HCT116 (cell line): ENCODE measurements around the gene IGF2R. TPM values are rescaled to one million over a fixed set of nuclear protein-coding genes. Genes with fewer than 3 reads are reported as not detected.

Source experiments
- ATAC-seq: fragments of 200-7000 bp; cut with Tn5 transposase; 2 replicates; pipeline ENCODE4 v1.9.1; 2020; ENCODE audit warnings: mild to moderate bottlenecking, moderate library complexity
- BruUV-seq: library from RNA; stranded (reverse); fragments of 400-500 nt; replicated peaks from 2 replicates; lab custom pipeline; 2021; lab: Mats Ljungman, UMichigan
- CTCF ChIA-PET: fragments of 300-600 bp; sonication (Branson Sonifier 250); formaldehyde crosslinking; loops from one replicate; lab custom pipeline; 2021; ENCODE audit warnings: antibody characterized with exemption; lab: Charles Lee
- POLR2A ChIA-PET: fragments of 300-600, 350-600 bp; sonication (Branson Sonifier 250); formaldehyde crosslinking; loops from one replicate; lab custom pipeline; 2021; ENCODE audit warnings: antibody characterized with exemption; lab: Charles Lee
- RAD21 ChIA-PET, 2 experiments: fragments of 300-600 bp; sonication (Branson Sonifier 250); formaldehyde crosslinking; loops; one replicate each; lab custom pipeline; 2023; ENCODE audit warnings: low total read pairs in 2 of 2; ENCODE audit not compliant: uncharacterized antibody in 2 of 2, unreplicated experiment in 2 of 2, low non-redundant PET in 1 of 2; lab: Charles Lee
- DNase-seq: peaks from one replicate; pipeline ENCODE4 v3.0.0-alpha.2; 2010; ENCODE audit warnings: low read depth, low spot score
- H2AFZ ChIP-seq: fragments of 200-600 bp; shearing (Covaris generic), sonication (generic); 2 replicates; pipeline ENCODE4 v1.6.1; 2017; ENCODE audit warnings: low read depth, mixed run types, mixed read lengths, antibody characterized with exemption, low read length; ENCODE audit not compliant: poor library complexity, severe bottlenecking
- H3K27ac ChIP-seq: 2 replicates; pipeline ENCODE4 v1.5.1; 2012; ENCODE audit warnings: low read depth, low read length
- H3K27me3 ChIP-seq: fragments of 200-600 bp; sonication (generic); 2 replicates; pipeline ENCODE4 v1.6.1; 2016; ENCODE audit warnings: mixed run types, low read length, mixed read lengths; ENCODE audit not compliant: insufficient read depth
- H3K36me3 ChIP-seq, 2 experiments: fragments of 200-500 bp in 1 of 2; fragments of 200-600 bp in 1 of 2; sonication (Bioruptor generic) in 1 of 2; sonication (generic) in 1 of 2; 2 replicates each; pipeline versions ENCODE4 v1.5.1 to v1.6.1; 2014 to 2016; ENCODE audit warnings: low read length in 2 of 2, inconsistent platforms in 1 of 2, mixed read lengths in 1 of 2, mixed run types in 1 of 2; ENCODE audit not compliant: insufficient read depth in 2 of 2, control insufficient read depth in 1 of 2
- H3K4me1 ChIP-seq, 2 experiments: fragments of 200-600 bp in 1 of 2; sonication (generic) in 1 of 2; 2 replicates each; pipeline versions ENCODE4 v1.5.1 to v1.6.1; 2012 to 2017; ENCODE audit warnings: low read length in 2 of 2, inconsistent platforms in 1 of 2, mild to moderate bottlenecking in 1 of 2, mixed read lengths in 1 of 2, mixed run types in 1 of 2, moderate library complexity in 1 of 2; ENCODE audit not compliant: insufficient read depth in 2 of 2, control insufficient read depth in 1 of 2
- H3K4me2 ChIP-seq: fragments of 200-600 bp; sonication (generic); 2 replicates; pipeline ENCODE4 v1.6.1; 2017; ENCODE audit warnings: mixed run types, low read length, mixed read lengths
- H3K4me3 ChIP-seq, 2 experiments: fragments of 200-600 bp in 1 of 2; sonication (generic) in 1 of 2; replicated peaks in 1 of 2; 2 replicates each; pipeline ENCODE4 v1.5.1; 2011 to 2016; ENCODE audit warnings: low read length in 2 of 2, control low read depth in 1 of 2, low read depth in 1 of 2, mild to moderate bottlenecking in 1 of 2, mixed read lengths in 1 of 2, mixed run types in 1 of 2
- H3K79me2 ChIP-seq: fragments of 200-600 bp; sonication (generic); 2 replicates; pipeline ENCODE4 v1.6.1; 2017; ENCODE audit warnings: mild to moderate bottlenecking, mixed run types, low read length, moderate library complexity, mixed read lengths; ENCODE audit not compliant: insufficient read depth
- H3K9ac ChIP-seq: fragments of 200-600 bp; sonication (generic); 2 replicates; pipeline ENCODE4 v1.6.1; 2016; ENCODE audit warnings: low read length, mixed read lengths
- H3K9me2 ChIP-seq: fragments of 200-600 bp; sonication (generic), shearing (Covaris generic); 2 replicates; pipeline ENCODE4 v1.6.1; 2017; ENCODE audit warnings: mixed run types, mild to moderate bottlenecking, moderate library complexity; ENCODE audit not compliant: insufficient read depth
- H3K9me3 ChIP-seq, 2 experiments: fragments of 200-500 bp in 1 of 2; fragments of 200-600 bp in 1 of 2; sonication (Bioruptor generic) in 1 of 2; sonication (generic) in 1 of 2; 2 replicates each; pipeline ENCODE4 v1.6.1; 2014 to 2017; ENCODE audit warnings: low read length in 2 of 2, mixed read lengths in 2 of 2, inconsistent platforms in 1 of 2, low read depth in 1 of 2, mild to moderate bottlenecking in 1 of 2, mixed run types in 1 of 2, moderate library complexity in 1 of 2; ENCODE audit not compliant: control insufficient read depth in 1 of 2, insufficient read depth in 1 of 2
- H4K20me1 ChIP-seq: fragments of 200-600 bp; sonication (generic), shearing (Covaris generic); 2 replicates; pipeline ENCODE4 v1.6.1; 2017; ENCODE audit warnings: mixed run types, mild to moderate bottlenecking, moderate library complexity; ENCODE audit not compliant: insufficient read depth
- EZH2phosphoT487 ChIP-seq: fragments of 200-600 bp; IDR thresholded peaks from 2 replicates; pipeline ENCODE4 v1.6.1; 2018; ENCODE audit warnings: antibody characterized with exemption, borderline replicate concordance
- JUND ChIP-seq: IDR thresholded peaks from 2 replicates; pipeline ENCODE4 v1.6.1; 2012
- POLR2A ChIP-seq: IDR thresholded peaks from 2 replicates; pipeline ENCODE4 v1.7.0; 2011; ENCODE audit warnings: borderline replicate concordance; ENCODE audit not compliant: insufficient read depth, insufficient read length; ENCODE audit errors: extremely low read depth
- POLR2AphosphoS5 ChIP-seq: IDR thresholded peaks from 2 replicates; pipeline ENCODE4 v1.6.1; 2011; ENCODE audit warnings: mild to moderate bottlenecking, low read depth, low read length, moderate library complexity
- RAD21 ChIP-seq: IDR thresholded peaks from 2 replicates; pipeline ENCODE4 v1.6.1; 2012; ENCODE audit warnings: low read depth, mild to moderate bottlenecking
- SIN3A ChIP-seq: IDR thresholded peaks from 2 replicates; pipeline ENCODE4 v1.6.1; 2012; ENCODE audit warnings: low read depth
- ZFX ChIP-seq: fragments of 450-650 bp; IDR thresholded peaks from 2 replicates; pipeline ENCODE4 v1.6.1; 2017
- ZNF274 ChIP-seq: fragments of 200-500 bp; sonication (Bioruptor generic); IDR thresholded peaks from 2 replicates; pipeline ENCODE4 v1.6.1; 2014; ENCODE audit warnings: mild to moderate bottlenecking, low read depth, low read length, inconsistent platforms
- intact Hi-C: fragments of 100-400 bp; cut with micrococcal nuclease; formaldehyde crosslinking; loops from 2 replicates; pipeline ENCODE4 v1.10.0; 2022
- total RNA-seq: library from RNA; stranded (reverse); gene quantifications from one replicate; pipeline ENCODE4 v1.2.1, GENCODE V29; 2021; ENCODE audit not compliant: unreplicated experiment
- TF ChIP-seq, protein P1 (sequence below): IDR thresholded peaks from 2 replicates; pipeline ENCODE4 v1.6.1; 2011; ENCODE audit warnings: mild to moderate bottlenecking, low read length, moderate library complexity; ENCODE audit not compliant: insufficient replicate concordance; ENCODE audit errors: extremely low read depth
- TF ChIP-seq, protein P2 (sequence below), 3 experiments: fragments of 200-600 bp in 1 of 3; sonication (generic) in 1 of 3; IDR thresholded peaks in 2 of 3; conservative IDR thresholded peaks in 1 of 3; 2 replicates each; pipeline ENCODE4 v1.5.1; 2012 to 2017; ENCODE audit warnings: low read depth in 2 of 3, low read length in 2 of 3, antibody characterized with exemption in 1 of 3, borderline replicate concordance in 1 of 3, control low read depth in 1 of 3, mild to moderate bottlenecking in 1 of 3, mixed read lengths in 1 of 3, mixed run types in 1 of 3, moderate library complexity in 1 of 3; ENCODE audit not compliant: insufficient read depth in 1 of 3
- TF ChIP-seq, protein P3 (sequence below): IDR thresholded peaks from 2 replicates; pipeline ENCODE4 v1.6.1; 2012

Gene IGF2R
- total RNA-seq, 1 experiment from 2014 or later, result 37.0 TPM

DNA sequence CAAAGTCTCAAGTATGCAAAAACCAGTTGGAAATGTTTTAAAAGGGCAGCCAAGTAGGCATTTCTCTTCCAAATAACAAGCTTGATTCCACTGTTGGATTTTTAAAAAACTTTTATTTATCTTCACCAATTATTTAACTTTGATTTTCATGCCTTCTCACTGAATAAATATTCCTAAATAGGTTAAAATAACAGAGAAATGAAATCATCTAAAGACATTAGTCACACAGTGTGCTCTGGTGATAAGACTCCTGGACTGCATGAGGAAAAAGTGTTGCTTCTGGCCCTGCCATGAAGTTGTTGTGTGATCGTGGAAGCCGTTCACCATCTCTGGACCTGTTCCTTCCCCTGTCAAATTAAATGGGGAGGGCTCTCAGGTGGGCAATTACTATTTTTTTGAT lies 33.8 kb upstream of the IGF2R start:
- H3K27me3 ChIP-seq, result peaks cover 4% of the 10 kb centered on the region; the same call in 1 of the 2 replicates
- CTCF ChIA-PET, result no interaction called here
- intact Hi-C loops, result no loop called here
- H3K9me3 ChIP-seq, result no peaks in the 10 kb centered on the region
- BruUV-seq, result no TSS peak
- POLR2A ChIA-PET, result no interaction called here
- H3K9me2 ChIP-seq, result no peaks in the 10 kb centered on the region
- H2AFZ ChIP-seq, result no peak overlapping the region
- RAD21 ChIA-PET, result no interaction called here
- DNase-seq, result no peak
- no peak overlapping the region for H3K4me2 ChIP-seq
- no peak overlapping the region for H3K9ac ChIP-seq
- no peak overlapping the region for H3K4me3 ChIP-seq
- H3K36me3 ChIP-seq, result no peaks in the 10 kb centered on the region
- TF ChIP-seq ZFX, result no peak
- TF ChIP-seq ZNF274, result no peak
- no peak for ATAC-seq
- H3K79me2 ChIP-seq, result no peaks in the 10 kb centered on the region
- no peaks in the 10 kb centered on the region for H3K4me1 ChIP-seq
- no peak overlapping the region for H3K27ac ChIP-seq
- H4K20me1 ChIP-seq, result no peaks in the 10 kb centered on the region

DNA sequence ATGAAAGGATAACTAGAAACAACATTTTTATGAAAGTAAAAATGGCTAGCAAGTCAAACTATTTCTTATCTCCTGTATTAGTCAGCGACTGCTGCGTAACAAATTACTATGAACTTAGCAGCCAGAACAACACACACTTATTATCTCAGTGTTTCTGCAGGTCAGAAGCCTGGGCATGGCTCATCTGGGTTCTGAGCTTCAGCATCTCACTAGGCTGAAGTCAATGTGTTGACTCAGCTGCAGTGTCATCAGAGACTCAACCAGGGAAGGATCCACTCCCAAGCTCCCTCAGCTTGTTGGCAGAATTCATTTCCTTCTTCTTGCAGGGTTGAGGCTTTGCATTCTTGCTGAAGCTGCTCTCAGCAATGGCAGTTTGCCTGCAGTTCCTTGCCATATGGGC lies 33.2 kb upstream of the IGF2R start:
- H4K20me1 ChIP-seq, result no peaks in the 10 kb centered on the region
- H3K4me3 ChIP-seq, result no peak overlapping the region
- no peaks in the 10 kb centered on the region for H3K9me2 ChIP-seq
- H3K9ac ChIP-seq, result no peak overlapping the region
- CTCF ChIA-PET, result no interaction called here
- POLR2A ChIA-PET, result no interaction called here
- no peak for ATAC-seq
- H3K4me2 ChIP-seq, result no peak overlapping the region
- intact Hi-C loops, result no loop called here
- no peak overlapping the region for H2AFZ ChIP-seq
- TF ChIP-seq RAD21 (no peak), POLR2AphosphoS5 (no peak), POLR2A (no peak), SIN3A (no peak), JUND (no peak), EZH2phosphoT487 (no peak), ZFX (no peak)
- TF ChIP-seq, protein P1, sequence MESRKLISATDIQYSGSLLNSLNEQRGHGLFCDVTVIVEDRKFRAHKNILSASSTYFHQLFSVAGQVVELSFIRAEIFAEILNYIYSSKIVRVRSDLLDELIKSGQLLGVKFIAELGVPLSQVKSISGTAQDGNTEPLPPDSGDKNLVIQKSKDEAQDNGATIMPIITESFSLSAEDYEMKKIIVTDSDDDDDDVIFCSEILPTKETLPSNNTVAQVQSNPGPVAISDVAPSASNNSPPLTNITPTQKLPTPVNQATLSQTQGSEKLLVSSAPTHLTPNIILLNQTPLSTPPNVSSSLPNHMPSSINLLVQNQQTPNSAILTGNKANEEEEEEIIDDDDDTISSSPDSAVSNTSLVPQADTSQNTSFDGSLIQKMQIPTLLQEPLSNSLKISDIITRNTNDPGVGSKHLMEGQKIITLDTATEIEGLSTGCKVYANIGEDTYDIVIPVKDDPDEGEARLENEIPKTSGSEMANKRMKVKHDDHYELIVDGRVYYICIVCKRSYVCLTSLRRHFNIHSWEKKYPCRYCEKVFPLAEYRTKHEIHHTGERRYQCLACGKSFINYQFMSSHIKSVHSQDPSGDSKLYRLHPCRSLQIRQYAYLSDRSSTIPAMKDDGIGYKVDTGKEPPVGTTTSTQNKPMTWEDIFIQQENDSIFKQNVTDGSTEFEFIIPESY, result no peak
- TF ChIP-seq, protein P2, sequence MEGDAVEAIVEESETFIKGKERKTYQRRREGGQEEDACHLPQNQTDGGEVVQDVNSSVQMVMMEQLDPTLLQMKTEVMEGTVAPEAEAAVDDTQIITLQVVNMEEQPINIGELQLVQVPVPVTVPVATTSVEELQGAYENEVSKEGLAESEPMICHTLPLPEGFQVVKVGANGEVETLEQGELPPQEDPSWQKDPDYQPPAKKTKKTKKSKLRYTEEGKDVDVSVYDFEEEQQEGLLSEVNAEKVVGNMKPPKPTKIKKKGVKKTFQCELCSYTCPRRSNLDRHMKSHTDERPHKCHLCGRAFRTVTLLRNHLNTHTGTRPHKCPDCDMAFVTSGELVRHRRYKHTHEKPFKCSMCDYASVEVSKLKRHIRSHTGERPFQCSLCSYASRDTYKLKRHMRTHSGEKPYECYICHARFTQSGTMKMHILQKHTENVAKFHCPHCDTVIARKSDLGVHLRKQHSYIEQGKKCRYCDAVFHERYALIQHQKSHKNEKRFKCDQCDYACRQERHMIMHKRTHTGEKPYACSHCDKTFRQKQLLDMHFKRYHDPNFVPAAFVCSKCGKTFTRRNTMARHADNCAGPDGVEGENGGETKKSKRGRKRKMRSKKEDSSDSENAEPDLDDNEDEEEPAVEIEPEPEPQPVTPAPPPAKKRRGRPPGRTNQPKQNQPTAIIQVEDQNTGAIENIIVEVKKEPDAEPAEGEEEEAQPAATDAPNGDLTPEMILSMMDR (IDR thresholded peaks at IDR 0.05 in 2 of 3, conservative IDR thresholded peaks at IDR 0.05 in 1 of 3; ENCODE audit: borderline replicate concordance in 1 of 3, insufficient read depth in 1 of 3, low read depth in 2 of 3, low read length in 2 of 3), result no peak
- TF ChIP-seq, protein P3, sequence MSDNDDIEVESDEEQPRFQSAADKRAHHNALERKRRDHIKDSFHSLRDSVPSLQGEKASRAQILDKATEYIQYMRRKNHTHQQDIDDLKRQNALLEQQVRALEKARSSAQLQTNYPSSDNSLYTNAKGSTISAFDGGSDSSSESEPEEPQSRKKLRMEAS, result no peak
- no peak overlapping the region for H3K27ac ChIP-seq
- DNase-seq, result no peak
- H3K36me3 ChIP-seq, result no peaks in the 10 kb centered on the region
- no peaks in the 10 kb centered on the region for H3K79me2 ChIP-seq
- H3K9me3 ChIP-seq, result no peaks in the 10 kb centered on the region
- RAD21 ChIA-PET, result no interaction called here
- H3K27me3 ChIP-seq, result peaks cover 4% of the 10 kb centered on the region; the same call in 1 of the 2 replicates
- H3K4me1 ChIP-seq, result no peaks in the 10 kb centered on the region
- BruUV-seq, result no TSS peak
